CD4-positive, alpha-beta T cell treated with Interleukin-15 for 4 hours (primary cell): ENCODE data around the gene GKN2.
A peak's percentile ranks its signal among the peaks of the same experiment; 100 is the strongest.
"Not testable (repeated sequence)": the region's sequence is repeated elsewhere in the genome, so short reads cannot be mapped to it uniquely, and the experiment has no call there.

Experiments used
- DNase-seq: peaks from one replicate; pipeline ENCODE4 v3.0.0-alpha.2; 2020; ENCODE audit warnings: low spot score

Gene GKN2

DNA sequence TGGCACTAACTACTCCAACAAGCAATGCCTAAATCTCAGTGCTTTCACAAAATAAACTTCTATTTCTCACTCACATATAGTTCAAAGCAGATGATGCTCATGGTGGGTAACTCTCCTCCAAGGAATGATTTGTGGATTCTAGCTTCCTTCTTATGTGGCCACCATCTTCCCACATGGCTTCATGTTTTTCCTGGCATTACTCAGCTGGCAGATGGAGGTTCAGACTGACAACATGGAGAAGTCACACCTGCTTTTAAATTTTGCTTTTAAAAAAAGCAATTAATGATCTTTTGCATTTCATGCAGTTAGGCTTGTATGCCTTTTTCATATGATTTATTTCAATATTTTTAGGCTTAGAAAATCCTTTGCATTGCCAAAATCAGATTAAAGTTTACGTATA lies 6.3 kb upstream of the GKN2 start:
- DNase-seq, result no peak

DNA sequence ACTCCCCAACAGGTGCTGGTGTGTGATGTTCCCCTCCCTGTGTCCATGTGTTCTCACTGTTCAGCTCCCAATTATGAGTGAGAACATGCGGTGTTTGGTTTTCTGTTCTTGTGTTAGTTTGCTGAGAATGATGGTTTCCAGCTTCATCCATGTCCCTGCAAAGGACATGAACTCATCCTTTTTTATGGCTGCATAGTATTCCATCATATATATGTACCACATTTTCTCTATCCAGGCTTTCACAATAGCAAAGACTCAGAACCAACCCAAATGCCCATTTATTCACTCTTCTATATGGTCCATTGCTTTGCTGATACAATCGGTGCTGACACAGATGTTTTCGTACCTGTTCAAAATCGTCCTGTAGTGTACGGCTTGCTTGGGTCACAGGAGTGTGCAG lies 2.7 kb upstream of the GKN2 start:
- DNase-seq, result not testable (repeated sequence)

DNA sequence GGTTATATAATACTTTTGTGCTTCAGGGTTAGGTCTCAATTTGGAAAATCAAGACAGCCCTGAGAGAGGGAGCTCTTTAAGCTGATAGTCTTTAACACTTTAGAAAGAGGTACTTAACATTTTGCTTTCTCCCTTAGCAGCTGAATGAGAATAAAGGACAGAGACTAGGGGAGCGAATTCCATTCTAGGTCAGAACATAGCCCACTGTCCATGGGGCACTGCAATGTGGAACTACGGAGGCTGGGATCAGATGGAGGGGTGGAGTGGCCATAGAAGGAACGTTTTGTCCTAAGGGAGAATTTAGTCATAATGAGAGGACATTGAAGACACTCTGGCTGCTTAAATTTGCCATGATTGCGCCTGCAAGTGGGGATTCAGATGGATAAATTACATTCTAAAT lies 794 bp downstream of the GKN2 start:
- DNase-seq, result no peak

DNA sequence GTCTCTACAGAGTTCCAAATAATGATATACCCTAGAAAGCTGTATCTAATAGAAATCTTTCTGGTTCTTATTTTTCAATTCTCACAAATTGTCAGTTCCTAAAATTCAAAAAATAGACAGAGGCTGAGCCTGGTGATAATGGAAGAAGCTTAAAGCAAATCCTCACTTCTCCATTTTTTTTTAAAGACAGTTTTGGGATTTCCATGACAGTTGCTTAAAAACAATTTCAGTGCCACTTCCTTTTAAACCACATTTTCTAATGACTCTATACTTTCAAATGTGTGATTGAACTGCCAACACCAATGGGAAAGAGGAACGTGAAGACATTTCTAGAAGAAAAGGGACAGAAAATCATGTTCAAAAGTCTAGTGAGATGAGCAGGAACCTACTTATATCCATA lies 4.0 kb downstream of the GKN2 start:
- no peak for DNase-seq

DNA sequence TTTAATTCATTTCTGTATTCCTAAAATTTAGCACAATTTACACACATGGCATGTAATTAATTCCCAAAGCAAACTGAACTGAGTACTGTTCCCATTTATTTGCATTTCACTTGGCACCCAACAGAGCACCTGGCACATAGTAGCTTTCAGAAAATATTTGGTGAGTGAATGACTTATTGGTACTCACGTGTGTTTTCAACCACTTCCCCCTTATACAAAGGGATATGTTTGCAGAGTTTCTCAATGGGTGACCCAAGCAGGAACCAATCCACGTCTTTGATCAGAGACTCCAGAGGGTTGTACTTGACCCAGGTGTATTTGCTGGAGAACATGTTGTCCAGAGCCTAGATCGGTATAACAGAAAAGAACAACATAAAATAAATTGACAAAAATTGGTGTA lies 6.6 kb downstream of the GKN2 start:
- no peak for DNase-seq

DNA sequence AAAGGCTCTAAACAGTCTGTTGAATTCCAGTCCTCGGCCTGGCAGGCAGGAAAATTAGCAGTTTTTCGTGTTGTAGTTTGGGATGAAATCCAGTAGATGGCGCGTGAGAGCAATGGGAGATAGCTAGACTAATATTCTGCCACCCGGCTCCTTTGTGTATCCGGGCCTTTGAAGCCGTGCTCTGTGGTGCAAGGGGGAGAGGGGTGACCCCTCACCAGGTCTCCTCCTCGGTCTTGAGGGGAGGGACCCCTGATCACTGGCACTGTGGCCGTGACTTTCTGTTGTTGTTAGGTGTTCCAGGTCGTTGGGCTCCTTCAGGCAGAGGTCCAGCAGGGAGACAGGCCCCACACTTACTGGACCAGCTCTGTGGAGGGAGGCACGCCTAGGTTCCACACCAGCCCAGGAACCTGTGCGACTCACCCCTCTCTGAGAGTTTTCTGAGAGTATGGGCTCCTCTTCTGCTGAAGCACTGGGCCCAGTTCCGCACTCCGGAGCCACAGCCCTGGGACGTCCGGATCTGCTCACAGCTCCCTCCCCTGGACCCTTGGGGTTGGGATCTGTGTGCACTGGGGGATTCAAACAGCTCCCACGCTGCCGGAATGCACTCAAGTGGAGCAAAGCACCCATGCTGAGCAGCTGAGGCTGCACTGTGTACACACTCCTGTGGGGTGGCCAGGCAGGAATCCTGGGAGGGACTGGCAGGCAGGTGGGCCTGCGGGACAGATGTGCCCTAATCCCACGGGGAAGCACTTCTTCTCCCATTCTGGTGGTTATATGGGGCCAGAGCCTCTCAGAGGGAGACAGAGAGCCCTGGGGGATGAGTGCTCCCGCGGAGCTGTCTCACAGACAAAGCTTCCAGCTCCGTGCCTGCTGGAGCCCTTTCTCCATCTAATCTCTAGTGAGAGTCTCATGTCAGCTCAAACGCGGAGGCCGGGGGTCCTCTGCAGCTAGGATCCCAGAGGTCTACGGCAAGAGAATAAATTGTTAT lies 8.8 kb downstream of the GKN2 start:
- peak; percentile 64 for DNase-seq

DNA sequence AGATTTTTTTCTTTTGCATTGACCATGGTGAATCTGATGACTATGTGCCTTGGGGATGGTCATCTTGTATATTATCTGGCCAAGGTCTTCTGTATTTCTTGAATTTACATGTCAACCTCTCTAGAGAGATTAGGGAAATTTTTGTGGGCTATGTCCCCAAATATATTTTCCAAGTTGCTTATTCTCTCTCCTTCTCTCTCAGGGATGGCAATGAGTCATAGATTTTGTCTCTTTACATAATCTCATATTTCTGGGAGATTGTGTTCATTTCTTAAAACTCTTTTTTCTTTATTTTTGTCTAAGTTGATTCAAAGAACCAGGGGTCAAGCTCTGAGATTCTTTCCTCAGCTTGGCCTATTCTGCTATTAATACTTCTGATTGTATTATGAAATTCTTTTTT lies 9.9 kb downstream of the GKN2 start:
- no peak for DNase-seq

DNA sequence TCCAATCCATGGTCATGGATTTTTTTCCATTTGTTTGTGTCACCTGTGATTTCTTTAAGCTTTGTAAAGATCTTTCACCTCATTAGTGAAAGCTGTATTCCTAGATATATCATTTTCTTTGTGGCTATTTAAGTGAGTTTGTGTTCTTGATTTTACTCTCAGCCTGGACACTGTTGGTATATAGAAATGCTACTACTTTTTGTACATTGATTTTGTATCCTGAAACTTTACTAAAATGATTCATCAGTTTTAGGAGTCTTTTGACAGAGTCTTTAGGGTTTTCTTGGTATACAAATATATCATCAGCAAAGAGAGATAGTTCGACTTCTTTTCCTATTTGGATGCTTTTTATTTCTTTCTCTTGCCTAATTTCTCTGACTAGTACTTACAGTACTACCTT lies 12.3 kb downstream of the GKN2 start:
- DNase-seq, result no peak

DNA sequence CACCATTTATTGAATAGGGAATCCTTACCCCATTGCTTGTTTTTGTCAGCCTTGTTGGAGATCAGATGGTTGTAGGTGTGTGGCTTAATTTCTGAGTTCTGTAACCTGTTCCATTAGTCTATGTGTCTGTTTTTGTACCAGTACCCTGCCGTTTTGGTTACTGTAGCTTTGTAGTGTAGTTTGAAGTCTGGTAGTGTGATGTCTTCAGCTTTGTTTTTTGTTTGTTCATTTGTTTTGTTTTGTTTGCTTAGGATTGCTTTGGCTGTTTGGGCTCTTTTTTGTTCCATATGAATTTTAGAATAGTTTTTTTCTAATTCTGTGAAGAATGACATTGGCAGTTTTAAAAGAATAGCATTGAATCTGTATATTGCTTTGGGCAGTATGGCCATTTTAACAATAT lies 12.7 kb downstream of the GKN2 start:
- no peak for DNase-seq

DNA sequence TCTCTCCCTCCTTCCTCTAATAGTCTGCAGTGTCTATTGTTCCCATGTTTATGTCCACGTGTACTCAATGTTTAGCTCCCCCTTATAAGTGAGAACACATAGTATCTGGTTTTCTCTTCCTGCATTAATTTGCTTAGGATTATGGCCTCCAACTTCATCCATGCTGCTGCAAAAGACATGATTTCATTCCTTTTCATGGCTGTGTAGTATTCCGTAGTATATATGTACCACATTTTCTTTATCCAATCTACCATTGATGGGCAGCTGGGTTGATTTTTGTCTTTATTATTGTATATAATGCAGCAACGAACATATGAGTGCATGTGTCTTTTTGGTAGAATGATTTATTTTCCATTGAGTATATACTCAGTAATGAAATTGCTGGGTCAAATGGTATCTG lies 13.8 kb downstream of the GKN2 start:
- DNase-seq, result no peak

DNA sequence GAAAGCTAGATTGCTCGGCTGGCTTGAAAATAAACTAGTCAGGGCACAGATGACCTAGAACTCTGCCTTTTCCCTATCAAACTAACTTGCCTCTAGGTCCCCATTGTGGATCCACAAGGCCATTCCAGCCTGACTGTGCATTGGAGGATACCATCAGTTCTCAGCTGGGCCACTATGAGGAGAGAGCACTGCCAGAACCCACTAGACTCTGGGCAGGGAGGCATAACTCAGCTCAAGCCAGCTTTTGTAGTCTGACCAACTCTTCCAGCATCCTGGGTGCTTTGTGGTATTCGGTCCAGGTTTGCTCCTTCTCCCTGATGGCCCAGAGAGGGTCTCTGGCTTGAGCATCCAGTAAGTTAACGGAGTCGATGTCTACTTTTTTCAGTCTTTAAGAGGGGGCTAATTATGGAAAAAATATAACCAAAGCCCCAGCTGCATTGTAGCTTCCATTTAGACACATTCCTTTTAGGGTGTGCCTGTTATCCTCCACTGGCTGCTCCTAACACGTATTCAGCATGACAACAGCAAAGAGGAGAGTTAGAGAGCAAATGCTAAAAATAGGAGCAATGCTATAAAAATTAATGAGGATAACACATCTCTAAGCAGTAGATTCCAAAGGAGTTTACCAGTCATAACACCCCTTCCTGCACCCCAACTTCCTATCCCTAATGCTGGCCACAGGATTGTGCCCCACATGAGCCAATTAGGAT lies 15.2 kb downstream of the GKN2 start:
- DNase-seq, result no peak

DNA sequence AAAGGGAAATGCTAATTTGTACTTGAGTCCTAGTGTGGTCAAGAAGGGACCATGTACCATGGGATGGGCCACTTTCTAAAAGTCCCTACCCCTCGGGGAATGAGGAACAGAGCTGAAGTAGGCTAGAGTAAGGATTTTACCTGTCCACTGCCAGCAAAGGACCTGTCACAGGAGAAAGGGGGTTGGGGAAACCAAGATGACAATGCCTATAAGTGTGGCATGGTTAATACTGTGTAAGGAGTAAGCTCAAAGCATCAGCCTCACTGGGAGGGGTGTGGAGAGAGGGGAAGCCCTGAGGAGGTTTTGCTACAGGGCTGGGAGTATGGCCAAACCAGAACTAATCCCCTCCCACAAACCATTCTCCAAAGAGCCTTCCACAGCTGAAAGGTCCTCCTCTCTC lies 15.8 kb downstream of the GKN2 start:
- no peak for DNase-seq

DNA sequence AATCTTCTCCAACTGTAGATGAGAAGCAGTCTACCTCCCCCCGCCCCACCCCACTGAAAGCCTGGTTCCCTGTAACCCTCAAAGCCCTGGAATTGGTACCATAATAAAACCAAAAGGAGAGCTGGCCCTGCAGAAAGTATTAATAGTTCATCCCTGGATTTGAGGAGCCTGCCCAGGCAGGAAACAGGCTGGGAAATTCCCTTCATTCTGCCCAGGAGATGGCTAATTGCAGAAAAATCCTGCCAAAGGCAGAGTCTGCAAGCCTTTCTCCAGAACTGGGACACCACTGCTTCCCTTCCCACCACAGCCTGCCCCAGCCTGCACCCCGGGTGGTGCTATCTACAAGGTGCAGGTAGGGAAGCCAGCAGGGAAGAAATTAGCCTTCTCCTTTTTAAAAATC lies 16.3 kb downstream of the GKN2 start:
- no peak for DNase-seq

DNA sequence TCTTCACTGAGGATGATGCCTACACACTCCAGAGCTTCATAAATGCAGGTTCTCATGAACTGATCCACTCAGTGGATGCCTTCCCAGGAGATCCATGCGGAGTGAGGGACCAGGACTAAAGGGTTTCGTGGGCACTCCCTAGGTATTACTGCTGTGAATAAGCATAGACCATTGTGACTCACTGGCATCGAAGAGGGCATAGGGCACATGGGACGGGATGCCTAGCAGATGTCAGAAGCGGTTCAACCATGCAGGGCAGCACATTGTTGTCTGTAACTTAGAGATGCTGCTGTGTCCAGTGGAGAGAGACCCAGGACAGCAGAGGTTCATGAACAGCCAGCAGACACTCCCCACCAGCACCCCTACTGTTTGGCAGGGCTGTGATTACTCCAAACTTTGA lies 17.2 kb downstream of the GKN2 start:
- no peak for DNase-seq

DNA sequence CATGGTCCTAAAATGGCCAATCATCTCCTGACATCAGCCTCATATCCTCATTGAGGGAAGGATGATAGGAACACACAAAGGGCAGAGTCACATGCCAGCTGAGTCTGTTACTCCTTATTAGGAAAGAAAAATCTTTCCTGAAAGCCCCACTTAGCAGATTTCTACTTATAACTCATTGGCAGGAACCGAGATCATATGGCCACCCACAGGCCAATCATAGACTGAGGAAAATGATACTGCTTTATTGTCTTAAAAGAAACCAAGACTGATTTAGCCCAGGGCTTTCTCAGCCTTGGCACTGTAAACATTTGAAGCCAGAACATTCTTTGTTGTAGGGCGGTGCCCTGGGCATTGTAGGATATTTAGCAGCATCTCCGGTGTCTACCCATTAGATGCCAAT lies 18.7 kb downstream of the GKN2 start:
- no peak for DNase-seq

DNA sequence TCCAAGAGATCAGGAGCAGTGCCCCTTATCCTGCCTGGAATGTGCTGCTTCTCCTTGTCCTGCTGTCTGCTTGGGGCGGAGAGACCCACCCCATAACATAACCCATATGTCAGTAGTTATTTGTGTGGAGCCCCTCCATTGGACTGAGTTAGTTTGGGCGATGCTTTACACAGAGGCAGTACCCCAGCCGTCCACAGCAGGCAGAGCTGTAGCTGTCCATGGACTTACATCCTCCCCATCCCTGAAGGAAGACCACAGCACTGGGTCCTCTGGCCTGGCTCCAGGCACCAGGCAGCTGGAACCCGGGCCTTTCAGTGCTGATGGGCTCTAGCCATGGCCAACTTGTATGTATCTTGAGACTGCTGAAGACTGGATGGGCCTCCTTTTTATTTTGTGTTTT lies 20.3 kb downstream of the GKN2 start:
- DNase-seq, result no peak

DNA sequence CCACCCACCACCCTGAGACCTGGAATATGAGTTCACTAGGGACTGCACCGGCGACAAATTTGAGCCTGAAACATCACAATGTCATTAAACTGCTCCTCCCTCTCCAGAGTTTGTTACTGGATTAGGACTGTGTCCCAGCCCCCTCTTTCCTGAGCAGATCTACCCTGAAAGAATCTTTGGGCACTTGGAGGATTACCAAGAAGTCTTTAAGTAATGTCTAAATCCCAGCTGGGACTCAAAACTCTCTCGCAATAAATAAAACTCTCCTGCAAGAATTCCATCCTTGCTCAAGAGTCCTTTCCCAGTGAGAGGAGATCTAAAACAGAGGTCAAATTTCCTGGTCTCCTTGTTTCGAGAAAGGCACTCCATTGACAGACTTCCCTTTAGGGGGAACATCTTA lies 20.9 kb downstream of the GKN2 start:
- no peak for DNase-seq

DNA sequence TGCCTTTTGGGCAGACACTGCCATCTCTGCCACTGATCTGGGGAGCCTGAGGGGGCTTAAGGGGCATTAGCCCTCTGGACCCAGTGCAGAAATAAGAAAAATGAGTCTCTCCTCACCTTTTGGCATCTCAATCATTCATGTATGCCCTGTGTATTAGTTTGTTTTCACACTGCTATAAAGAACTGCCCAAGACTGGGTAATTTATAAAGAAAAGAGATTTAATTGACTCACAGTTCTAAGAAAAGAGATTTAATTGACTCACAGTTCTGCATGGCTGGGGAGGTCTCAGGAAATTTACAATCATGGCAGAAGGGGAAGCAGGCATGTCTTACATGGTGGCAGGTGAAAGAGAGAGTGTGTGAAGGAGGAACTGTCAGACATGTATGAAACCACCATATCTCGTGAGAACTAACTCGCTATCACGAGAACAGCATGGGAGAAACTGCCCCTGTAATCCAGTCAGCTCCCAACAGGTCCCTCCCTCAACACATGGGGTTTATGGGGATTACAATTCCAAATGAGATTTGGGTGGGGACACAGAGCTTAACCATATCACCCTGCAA lies 21.5 kb downstream of the GKN2 start:
- DNase-seq, result no peak

DNA sequence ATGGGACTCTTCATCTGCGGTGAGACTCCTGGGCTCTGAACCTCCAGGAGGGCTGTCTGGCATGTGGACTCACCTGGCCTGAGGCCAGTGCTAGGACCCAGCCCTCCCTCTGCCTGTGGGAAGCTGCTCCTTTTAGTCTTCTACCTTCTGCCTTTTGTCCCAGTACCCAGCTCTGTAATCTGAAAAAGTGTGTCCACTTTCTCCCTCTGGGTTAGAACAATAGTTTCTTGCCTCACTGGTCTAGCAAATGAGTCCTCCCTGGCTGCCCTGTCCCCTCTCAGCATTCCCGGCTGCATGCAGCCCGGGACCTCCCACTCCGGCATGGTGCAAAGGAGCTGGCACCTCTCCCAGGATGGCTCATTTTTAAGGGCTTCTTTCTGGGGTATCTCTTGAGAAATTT lies 25.9 kb downstream of the GKN2 start:
- DNase-seq, result no peak

DNA sequence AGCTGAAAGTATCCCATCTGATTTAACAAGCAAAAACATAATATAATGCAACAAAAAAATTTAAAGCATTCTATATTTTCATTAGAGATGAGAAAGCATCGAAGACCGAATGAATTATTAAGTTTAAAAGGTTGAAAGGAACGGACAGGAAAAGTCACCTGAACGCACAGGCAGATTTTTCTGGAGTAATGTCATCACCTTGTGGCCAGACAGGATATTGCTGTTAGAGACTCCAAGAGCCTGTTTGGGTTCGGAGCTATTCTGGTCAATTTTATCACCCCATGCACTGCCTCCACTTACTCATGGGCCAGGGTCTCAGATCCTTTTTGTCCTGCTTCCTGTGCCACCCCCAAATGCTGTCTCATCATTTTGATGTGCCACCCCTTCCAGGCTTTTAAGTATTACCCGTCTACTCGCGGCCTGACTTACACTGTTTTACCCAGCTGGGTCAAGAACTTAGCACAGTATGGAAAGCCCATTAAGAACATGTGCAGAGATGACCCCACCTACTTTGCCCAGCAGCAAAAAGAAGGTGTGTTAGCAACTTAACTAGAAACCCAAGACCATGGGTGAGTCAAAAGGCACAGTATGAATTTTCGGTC lies 27.3 kb downstream of the GKN2 start:
- DNase-seq, result peak; percentile 74

DNA sequence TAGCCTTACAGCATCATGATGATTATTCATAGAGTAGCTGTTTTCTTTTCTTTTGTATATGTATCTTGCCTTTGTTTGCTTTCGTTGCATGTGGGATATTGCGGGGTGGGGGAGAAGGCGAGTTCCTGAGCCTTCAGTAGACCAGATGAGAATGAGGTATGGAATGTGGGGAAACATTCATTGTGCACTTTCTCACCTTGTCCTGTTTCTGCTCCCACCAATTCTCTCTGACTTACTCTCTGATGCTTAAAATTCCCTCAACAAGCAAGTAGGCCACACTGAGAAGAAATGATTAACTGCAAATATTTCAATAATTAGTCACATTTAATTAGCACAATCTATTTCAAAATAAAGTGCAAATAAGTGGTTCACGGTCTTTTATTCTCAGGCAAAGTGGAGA lies 31.0 kb downstream of the GKN2 start:
- DNase-seq, result no peak

DNA sequence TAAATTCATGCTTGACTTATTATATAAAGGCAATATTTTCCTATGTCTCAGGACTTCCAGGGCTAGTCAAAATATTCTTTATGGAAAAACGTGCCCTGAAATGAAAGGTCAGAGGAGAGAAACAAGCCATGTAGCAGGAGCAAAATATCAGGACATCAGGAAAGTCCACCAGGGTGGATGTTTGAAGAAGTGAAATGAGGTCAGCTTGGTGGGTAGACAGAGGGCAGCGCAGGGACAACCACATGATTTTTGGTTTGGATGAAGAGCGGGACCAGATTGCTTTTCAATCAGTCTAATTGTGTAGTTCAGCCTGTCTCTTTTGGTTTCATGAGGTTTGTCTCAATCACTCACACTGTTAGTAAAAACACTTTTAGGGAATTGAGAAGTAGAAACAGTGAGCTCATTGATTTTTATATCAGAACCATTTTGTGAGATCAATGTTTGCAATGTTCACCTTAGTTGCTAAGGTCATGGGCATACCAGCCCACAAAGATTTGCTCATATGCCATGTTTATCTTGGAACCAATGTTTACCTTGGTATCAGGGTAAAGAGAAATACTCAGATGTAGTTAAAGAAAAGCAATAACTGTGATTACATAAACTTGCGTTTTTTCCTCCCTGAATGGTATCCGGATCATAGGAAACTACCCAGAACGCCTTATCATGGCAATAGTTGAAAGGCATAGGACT lies 32.1 kb downstream of the GKN2 start:
- no peak for DNase-seq
